Mesenchymal stem cell (in vitro differentiated cells and primary cell): ENCODE results near the gene ERC2.

Experiments
- DNase-seq: peaks from one replicate; pipeline ENCODE4 v3.0.0-alpha.2; 2013
- H2AFZ ChIP-seq: one replicate; pipeline ENCODE4 v1.6.1; 2013; ENCODE audit warnings: low read depth, mild to moderate bottlenecking, control low read depth, inconsistent platforms, low read length, moderate library complexity
- H2AK5ac ChIP-seq: 2 replicates; pipeline ENCODE4 v1.6.1; 2013; ENCODE audit warnings: low read length, moderate library complexity, mild to moderate bottlenecking, inconsistent platforms; ENCODE audit not compliant: severe bottlenecking
- H2BK120ac ChIP-seq: one replicate; pipeline ENCODE4 v1.6.1; 2013; ENCODE audit warnings: low read depth, mild to moderate bottlenecking, inconsistent platforms, low read length, moderate library complexity
- H2BK12ac ChIP-seq, 2 experiments: one replicate each; pipeline ENCODE4 v1.6.1; 2013; ENCODE audit warnings: inconsistent platforms in 2 of 2, low read length in 2 of 2, mild to moderate bottlenecking in 2 of 2, moderate library complexity in 2 of 2, control low read depth in 1 of 2
- H2BK15ac ChIP-seq: one replicate; pipeline ENCODE4 v1.6.1; 2013; ENCODE audit warnings: mild to moderate bottlenecking, low read depth, inconsistent platforms; ENCODE audit not compliant: poor library complexity, severe bottlenecking
- H2BK5ac ChIP-seq: 2 replicates; pipeline ENCODE4 v1.6.1; 2013; ENCODE audit warnings: low read depth, mild to moderate bottlenecking, low read length, control low read depth, inconsistent platforms; ENCODE audit not compliant: poor library complexity, severe bottlenecking
- H3K14ac ChIP-seq, 2 experiments: one replicate each; pipeline ENCODE4 v1.6.1; 2013; ENCODE audit warnings: inconsistent platforms in 2 of 2, low read length in 2 of 2, control low read depth in 1 of 2, mild to moderate bottlenecking in 1 of 2, moderate library complexity in 1 of 2
- H3K18ac ChIP-seq, 2 experiments: one replicate each; pipeline ENCODE4 v1.6.1; 2013; ENCODE audit warnings: inconsistent platforms in 2 of 2, low read length in 2 of 2, control low read depth in 1 of 2, low read depth in 1 of 2, mild to moderate bottlenecking in 1 of 2
- H3K23ac ChIP-seq, 2 experiments: one replicate each; pipeline ENCODE4 v1.6.1; 2013; ENCODE audit warnings: inconsistent platforms in 2 of 2, low read length in 2 of 2, mild to moderate bottlenecking in 2 of 2, moderate library complexity in 2 of 2, control low read depth in 1 of 2
- H3K27ac ChIP-seq: 2 replicates; pipeline ENCODE4 v1.5.1; 2013; ENCODE audit warnings: mild to moderate bottlenecking, moderate library complexity, low read length, control low read depth, inconsistent platforms; ENCODE audit not compliant: poor library complexity, severe bottlenecking
- H3K27me3 ChIP-seq, 2 experiments: 2 replicates each; pipeline versions ENCODE4 v1.6.1 to v1.7.0; 2013; ENCODE audit warnings: low read length in 2 of 2, mild to moderate bottlenecking in 2 of 2, moderate library complexity in 2 of 2, control low read depth in 1 of 2, inconsistent platforms in 1 of 2; ENCODE audit not compliant: control insufficient read depth in 1 of 2, insufficient read depth in 1 of 2
- H3K36me3 ChIP-seq, 2 experiments: 2 replicates each; pipeline versions ENCODE4 v1.6.1 to v1.7.0; 2013; ENCODE audit warnings: low read length in 2 of 2, control low read depth in 1 of 2, inconsistent platforms in 1 of 2, low read depth in 1 of 2, mild to moderate bottlenecking in 1 of 2; ENCODE audit not compliant: insufficient read depth in 2 of 2, control insufficient read depth in 1 of 2
- H3K4ac ChIP-seq, 2 experiments: one replicate each; pipeline ENCODE4 v1.6.1; 2013; ENCODE audit warnings: inconsistent platforms in 2 of 2, low read length in 2 of 2, mild to moderate bottlenecking in 2 of 2, moderate library complexity in 2 of 2, control low read depth in 1 of 2, low read depth in 1 of 2
- H3K4me1 ChIP-seq: 2 replicates; pipeline ENCODE4 v1.6.1; 2013; ENCODE audit warnings: low read depth, low read length, control low read depth; ENCODE audit not compliant: control insufficient read depth, insufficient read depth
- H3K4me2 ChIP-seq: 2 replicates; pipeline ENCODE4 v1.6.1; 2013; ENCODE audit warnings: low read length, mild to moderate bottlenecking, inconsistent platforms; ENCODE audit not compliant: poor library complexity, severe bottlenecking
- H3K4me3 ChIP-seq, 2 experiments: 2 replicates each; pipeline versions ENCODE4 v1.5.1 to v1.7.0; 2013; ENCODE audit warnings: low read length in 2 of 2, mild to moderate bottlenecking in 2 of 2, control low read depth in 1 of 2, low read depth in 1 of 2; ENCODE audit not compliant: insufficient read depth in 1 of 2
- H3K79me1 ChIP-seq: replicated peaks from 2 replicates; pipeline ENCODE4 v1.6.1; 2013; ENCODE audit warnings: mild to moderate bottlenecking, control low read depth, low read length, inconsistent platforms; ENCODE audit not compliant: poor library complexity, severe bottlenecking
- H3K9ac ChIP-seq: 2 replicates; pipeline ENCODE4 v1.7.0; 2013; ENCODE audit warnings: mild to moderate bottlenecking, low read length, moderate library complexity
- H3K9me3 ChIP-seq: 2 replicates; pipeline ENCODE4 v1.7.0; 2013; ENCODE audit warnings: mild to moderate bottlenecking, low read length; ENCODE audit not compliant: control insufficient read depth
- H4K8ac ChIP-seq: one replicate; pipeline ENCODE4 v1.6.1; 2013; ENCODE audit warnings: inconsistent platforms, mild to moderate bottlenecking, low read length, moderate library complexity
- H4K91ac ChIP-seq: one replicate; pipeline ENCODE4 v1.6.1; 2013; ENCODE audit warnings: mild to moderate bottlenecking, low read length, inconsistent platforms
- WGBS: methylation state at CpG from one replicate; pipeline ENCODE4 v1.1.7; 2013; ENCODE audit warnings: mixed read lengths; 5-methylcytosine and 5-hydroxymethylcytosine counted together

Gene ERC2

DNA sequence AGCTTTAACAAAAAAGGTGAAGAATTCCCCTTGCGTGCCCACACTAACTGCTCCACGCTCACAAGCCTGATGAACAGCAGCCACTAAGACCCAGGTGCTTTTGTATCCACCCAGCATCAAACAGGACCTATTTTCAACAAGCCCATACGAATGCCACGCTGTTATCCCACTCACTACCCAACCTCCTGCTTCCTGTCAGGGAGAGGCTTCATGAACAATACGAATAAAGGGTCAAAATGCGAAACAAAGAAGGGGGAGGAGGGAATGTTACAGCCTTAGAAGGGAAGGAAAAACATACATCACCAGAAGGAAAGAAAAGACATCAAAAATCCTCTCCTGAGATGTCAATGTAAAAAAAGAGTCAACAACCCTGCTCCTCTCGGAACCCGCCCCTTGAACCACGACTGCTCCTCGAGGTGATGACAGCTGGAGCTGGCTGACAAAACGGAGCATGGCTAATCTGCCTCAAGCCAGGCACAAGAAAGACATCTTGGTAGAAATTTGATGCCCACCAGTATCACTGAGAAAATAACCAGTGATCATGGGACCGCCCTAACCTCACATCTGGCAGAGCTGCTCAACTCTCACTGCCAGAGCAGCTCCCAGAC, 9.7 kb downstream of the ERC2 start:
- Histone ChIP-seq H2BK12ac (no peak overlapping the region), H3K4ac (no peak overlapping the region), H3K23ac (no peak overlapping the region), H2BK15ac (no peak overlapping the region), H3K36me3 (no peaks in the 10 kb centered on the region), H3K27me3 (peaks cover 0 to 28% of the 10 kb centered on the region in 2 experiments), H3K14ac (no peak overlapping the region), H3K9ac (no peak overlapping the region), H3K79me1 (no peaks in the 10 kb centered on the region), H3K27ac (no peak overlapping the region), H3K4me3 (no peak overlapping the region), H3K4me1 (no peaks in the 10 kb centered on the region), H3K18ac (no peak overlapping the region), H2AK5ac (no peak overlapping the region), H4K91ac (no peak overlapping the region), H3K9me3 (no peaks in the 10 kb centered on the region), H4K8ac (no peak overlapping the region), H3K4me2 (no peak overlapping the region), H2BK5ac (no peak overlapping the region), H2AFZ (no peak overlapping the region), H2BK120ac (no peak overlapping the region)
- 74% methylated on average over 10 of the region's 12 CpGs for WGBS
- DNase-seq: no peak

DNA sequence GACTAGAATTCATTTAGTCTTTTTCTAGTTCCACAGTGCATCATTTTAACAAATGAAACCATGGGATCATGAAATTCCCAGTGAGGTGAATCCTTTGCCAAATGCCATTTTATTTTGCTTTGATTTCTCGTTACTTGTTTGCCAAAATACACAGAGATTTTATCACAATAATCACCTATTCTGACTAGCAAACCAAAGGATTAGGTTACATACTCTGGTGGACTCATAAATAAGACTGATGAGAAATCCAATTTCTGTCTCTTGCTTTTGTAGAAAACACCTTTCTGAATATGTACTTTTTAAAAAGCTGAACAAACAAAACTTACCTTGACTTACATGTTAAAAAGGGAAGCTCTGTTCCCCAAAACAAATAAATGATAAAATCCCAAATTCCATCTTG, 12.2 kb downstream of the ERC2 start:
- H4K8ac ChIP-seq: no peak overlapping the region
- no peak overlapping the region for H3K4me3 ChIP-seq
- no peak overlapping the region for H2AFZ ChIP-seq
- H3K23ac ChIP-seq: no peak overlapping the region
- no peak overlapping the region for H3K9ac ChIP-seq
- no peak overlapping the region for H4K91ac ChIP-seq
- H3K4me1 ChIP-seq: no peaks in the 10 kb centered on the region
- H2BK120ac ChIP-seq: no peak overlapping the region
- H2BK5ac ChIP-seq: no peak overlapping the region
- no peak overlapping the region for H3K4ac ChIP-seq
- no peak overlapping the region for H3K4me2 ChIP-seq
- no peak overlapping the region for H3K18ac ChIP-seq
- no peak overlapping the region for H3K14ac ChIP-seq
- peaks cover 0 to 34% of the 10 kb centered on the region in 2 experiments for H3K27me3 ChIP-seq
- no peaks in the 10 kb centered on the region for H3K9me3 ChIP-seq
- H2BK15ac ChIP-seq: no peak overlapping the region
- H3K36me3 ChIP-seq: no peaks in the 10 kb centered on the region
- no peak for DNase-seq
- H3K27ac ChIP-seq: no peak overlapping the region
- H2BK12ac ChIP-seq: no peak overlapping the region
- 71% methylated on average over 1 of the region's 1 CpG for WGBS
- H3K79me1 ChIP-seq: no peaks in the 10 kb centered on the region
- H2AK5ac ChIP-seq: no peak overlapping the region

DNA sequence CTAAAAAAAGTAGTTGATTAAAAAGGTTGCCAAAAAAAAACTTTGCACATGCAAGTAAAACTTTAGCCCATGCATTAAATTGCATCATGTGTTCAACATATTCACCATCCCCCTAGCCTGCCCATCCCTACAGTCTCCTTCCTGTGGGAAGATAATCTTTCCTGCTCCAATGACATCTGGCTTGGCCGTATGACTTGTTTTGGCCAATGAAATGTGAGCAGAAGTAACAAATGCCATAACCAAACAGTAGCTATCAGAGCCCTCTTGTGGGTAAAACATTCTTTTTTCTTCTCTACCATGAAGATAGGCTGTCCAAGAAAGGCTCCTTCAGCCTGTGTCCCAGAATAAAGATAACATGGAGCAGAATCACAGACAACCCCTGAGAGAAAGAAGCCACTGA, 15.3 kb downstream of the ERC2 start:
- Histone ChIP-seq H3K18ac (no peak overlapping the region), H3K4me1 (no peaks in the 10 kb centered on the region), H3K27ac (no peak overlapping the region), H3K14ac (no peak overlapping the region), H3K9ac (no peak overlapping the region), H3K36me3 (no peaks in the 10 kb centered on the region), H3K4me3 (no peak overlapping the region), H4K91ac (no peak overlapping the region), H3K79me1 (no peaks in the 10 kb centered on the region), H3K4me2 (no peak overlapping the region), H2BK5ac (no peak overlapping the region), H2AK5ac (no peak overlapping the region), H2BK15ac (no peak overlapping the region), H2BK12ac (no peak overlapping the region), H2BK120ac (no peak overlapping the region), H4K8ac (no peak overlapping the region), H2AFZ (no peak overlapping the region), H3K23ac (no peak overlapping the region), H3K9me3 (no peaks in the 10 kb centered on the region), H3K27me3 (peaks cover 0 to 32% of the 10 kb centered on the region in 2 experiments), H3K4ac (no peak overlapping the region)
- 100% methylated on average over 1 of the region's 1 CpG for WGBS
- no peak for DNase-seq

DNA sequence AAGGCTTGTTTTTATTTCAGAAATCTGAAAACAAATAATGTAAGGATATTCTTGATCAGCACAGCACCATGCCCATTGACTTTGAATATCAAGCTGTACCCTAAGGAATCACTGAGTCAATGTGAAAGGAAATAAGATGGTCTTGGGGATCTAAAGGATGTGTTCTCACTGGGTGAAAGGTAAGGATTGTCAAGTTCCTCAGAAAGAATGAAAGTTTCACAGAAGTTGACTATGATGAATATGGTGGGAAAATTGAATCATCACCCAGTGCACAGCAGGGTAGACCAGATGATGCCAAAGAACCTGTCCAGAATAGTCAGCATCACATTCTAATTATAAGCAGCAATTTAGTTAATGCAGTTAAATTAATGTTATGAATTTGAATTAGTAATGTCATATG, 16.2 kb downstream of the ERC2 start:
- Histone ChIP-seq H2AK5ac (no peak overlapping the region), H4K91ac (no peak overlapping the region), H2AFZ (no peak overlapping the region), H3K9ac (no peak overlapping the region), H3K18ac (no peak overlapping the region), H3K4me3 (no peak overlapping the region), H3K14ac (no peak overlapping the region), H4K8ac (no peak overlapping the region), H3K79me1 (no peaks in the 10 kb centered on the region), H2BK120ac (no peak overlapping the region), H3K23ac (no peak overlapping the region), H3K36me3 (no peaks in the 10 kb centered on the region), H3K4me1 (no peaks in the 10 kb centered on the region), H3K4ac (no peak overlapping the region), H2BK5ac (no peak overlapping the region), H2BK12ac (no peak overlapping the region), H3K4me2 (no peak overlapping the region), H3K27me3 (peaks cover 0 to 26% of the 10 kb centered on the region in 2 experiments), H3K9me3 (no peaks in the 10 kb centered on the region), H3K27ac (no peak overlapping the region), H2BK15ac (no peak overlapping the region)
- DNase-seq: no peak
